ENCODE data around the gene TCF4.

GRCh38 chr18:55523001-55523400, 65.0 kb downstream of the TCF4 start:
- TF ChIP-seq, protein P1, sequence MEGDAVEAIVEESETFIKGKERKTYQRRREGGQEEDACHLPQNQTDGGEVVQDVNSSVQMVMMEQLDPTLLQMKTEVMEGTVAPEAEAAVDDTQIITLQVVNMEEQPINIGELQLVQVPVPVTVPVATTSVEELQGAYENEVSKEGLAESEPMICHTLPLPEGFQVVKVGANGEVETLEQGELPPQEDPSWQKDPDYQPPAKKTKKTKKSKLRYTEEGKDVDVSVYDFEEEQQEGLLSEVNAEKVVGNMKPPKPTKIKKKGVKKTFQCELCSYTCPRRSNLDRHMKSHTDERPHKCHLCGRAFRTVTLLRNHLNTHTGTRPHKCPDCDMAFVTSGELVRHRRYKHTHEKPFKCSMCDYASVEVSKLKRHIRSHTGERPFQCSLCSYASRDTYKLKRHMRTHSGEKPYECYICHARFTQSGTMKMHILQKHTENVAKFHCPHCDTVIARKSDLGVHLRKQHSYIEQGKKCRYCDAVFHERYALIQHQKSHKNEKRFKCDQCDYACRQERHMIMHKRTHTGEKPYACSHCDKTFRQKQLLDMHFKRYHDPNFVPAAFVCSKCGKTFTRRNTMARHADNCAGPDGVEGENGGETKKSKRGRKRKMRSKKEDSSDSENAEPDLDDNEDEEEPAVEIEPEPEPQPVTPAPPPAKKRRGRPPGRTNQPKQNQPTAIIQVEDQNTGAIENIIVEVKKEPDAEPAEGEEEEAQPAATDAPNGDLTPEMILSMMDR (IDR thresholded peaks at IDR 0.05): no peak
- TF ChIP-seq POLR2AphosphoS5 (IDR thresholded peaks at IDR 0.05; ENCODE audit: low read depth, low read length): no peak

Measured in Panc1 (cell line).